ENCODE data around the gene MGAT4A.
"Not testable (repeated sequence)": the region's sequence is repeated elsewhere in the genome, so short reads cannot be mapped to it uniquely, and the experiment has no call there.

MGAT4A gene

DNA sequence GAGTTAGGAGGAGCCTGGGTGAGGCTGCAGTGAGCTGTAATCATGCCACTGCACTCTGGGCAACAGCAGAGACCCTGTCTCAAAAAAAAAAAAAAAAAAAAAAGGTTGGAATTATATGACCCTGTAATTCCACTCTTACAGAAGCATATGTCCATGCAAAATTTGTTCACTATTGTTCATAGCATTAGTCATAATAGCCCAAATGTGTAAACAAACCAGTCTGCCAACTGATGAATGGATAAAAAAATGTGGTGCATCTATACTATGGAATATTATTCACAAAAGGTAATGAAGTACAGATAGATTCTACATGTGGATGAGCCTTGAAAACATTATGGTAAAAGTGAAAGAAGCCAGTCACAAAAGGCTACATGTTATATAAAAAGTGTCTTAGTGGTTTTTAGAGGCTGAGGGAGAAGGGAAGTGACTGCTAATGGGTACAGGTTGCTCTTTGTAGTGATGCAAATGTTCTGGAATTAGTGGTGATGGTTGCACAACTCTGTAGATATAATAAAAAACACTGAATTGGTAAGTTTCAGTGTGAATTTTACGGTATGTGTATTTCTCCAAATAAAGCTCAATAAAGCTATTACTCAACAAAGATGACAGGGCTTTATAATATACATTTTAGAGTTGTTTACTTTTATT, 132.0 kb downstream of the MGAT4A start:
- no peak for DNase-seq

DNA sequence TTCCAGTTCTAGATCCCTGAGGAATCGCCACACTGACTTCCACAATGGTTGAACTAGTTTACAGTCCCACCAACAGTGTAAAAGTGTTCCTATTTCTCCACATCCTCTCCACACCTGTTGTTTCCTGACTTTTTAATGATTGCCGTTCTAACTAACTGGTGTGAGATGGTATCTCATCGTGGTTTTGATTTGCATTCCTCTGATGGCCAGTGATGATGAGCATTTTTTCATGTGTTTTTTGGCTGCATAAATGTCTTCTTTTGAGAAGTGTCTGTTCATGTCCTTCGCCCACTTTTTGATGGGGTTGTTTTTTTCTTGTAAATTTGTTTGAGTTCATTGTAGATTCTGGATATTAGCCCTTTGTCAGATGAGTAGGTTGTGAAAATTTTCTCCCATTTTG, 136.3 kb downstream of the MGAT4A start:
- not testable (repeated sequence) for DNase-seq

DNA sequence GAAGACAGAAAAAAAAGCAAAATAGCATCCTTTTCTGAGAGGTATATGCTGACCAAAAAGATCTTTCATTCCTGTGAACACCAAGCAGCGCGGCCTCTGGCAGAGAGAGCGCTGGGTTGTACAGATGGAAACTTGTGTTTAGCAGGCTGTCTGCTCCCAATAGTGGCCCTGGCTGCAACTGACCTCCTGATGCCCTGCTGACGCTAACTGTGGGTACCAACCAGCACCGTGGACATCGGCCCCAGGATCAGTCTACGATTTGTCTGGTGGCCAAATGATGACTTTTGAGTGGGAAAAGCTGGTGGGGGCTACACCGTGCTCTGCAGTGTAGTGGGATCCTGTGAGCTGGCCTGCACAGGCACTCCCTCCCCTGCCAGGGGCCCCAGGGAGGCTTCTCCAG, 138.4 kb downstream of the MGAT4A start:
- no peak for DNase-seq

DNA sequence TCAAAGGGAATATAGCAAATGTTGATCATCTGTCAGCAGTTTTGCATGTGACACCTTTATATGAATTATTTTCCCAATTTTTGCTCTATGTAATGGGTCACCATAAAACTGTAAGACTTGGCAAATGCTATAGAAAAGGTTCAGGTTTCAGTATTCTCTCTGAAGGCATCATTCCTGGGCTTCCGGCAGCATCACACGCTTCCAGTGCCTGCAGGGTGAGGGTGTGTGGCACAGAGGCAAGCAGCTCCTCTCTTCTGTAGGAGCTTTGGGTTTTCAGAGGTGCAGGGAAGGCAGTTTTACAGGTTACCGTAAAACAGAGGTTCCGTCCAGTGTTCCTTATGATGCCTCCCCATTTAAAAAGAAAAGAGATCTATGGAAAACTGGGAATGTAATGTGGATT, 141.4 kb downstream of the MGAT4A start:
- DNase-seq, result no peak

DNA sequence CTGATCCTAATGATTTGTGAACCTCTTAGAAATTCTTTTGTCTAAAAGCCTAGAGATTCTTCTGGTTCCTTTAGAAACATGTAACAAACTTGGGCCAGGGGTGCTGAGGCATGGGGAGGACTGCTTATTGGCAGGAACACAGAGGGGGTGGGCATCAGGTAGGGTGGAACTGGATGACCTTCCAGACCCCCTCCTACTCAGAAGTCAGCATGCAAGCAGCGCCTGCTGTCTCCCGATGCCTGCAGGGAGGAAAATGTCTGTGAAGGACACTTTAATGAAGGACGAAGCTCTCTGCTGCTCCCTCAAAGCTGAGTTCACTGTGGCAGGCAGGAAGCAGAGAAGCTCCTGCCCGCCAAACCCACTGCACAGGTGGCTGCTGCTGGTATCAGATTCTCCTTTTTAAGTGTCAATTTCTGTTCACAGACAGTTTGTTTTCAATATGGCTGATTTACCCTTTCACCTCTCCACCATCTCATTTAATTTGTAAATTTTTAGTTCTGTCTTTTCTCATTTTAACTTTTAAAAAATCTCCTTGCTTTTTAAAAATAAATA, 142.0 kb downstream of the MGAT4A start:
- DNase-seq, result no peak

DNA sequence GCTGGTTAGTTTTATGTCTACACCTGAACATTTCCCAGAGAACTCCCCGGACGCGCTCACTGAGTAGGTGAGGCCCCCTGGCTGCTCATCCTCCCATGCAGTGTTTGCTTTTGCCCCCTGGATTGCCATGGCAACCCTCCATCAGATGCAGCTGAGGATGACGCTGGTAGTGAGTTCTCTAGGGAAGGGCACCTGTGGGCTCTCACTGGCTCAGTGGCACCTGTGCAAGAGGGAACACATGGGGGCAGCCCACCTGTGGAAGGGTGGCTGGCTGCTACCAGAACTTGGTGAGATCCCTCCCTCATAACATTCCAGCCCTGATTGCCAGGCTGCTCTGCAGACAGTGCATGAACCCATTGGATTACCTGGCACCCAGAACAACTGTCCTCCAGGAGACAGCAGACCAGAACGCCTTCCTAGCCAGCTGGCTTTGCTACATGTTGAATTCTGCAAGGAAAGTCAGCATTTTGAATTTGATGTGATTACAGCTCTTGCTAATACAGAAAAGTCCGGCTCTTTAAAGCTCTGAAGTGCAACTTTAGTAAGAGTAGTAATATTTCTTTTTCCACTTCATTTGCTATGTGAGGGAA, 144.3 kb downstream of the MGAT4A start:
- DNase-seq, result no peak

DNA sequence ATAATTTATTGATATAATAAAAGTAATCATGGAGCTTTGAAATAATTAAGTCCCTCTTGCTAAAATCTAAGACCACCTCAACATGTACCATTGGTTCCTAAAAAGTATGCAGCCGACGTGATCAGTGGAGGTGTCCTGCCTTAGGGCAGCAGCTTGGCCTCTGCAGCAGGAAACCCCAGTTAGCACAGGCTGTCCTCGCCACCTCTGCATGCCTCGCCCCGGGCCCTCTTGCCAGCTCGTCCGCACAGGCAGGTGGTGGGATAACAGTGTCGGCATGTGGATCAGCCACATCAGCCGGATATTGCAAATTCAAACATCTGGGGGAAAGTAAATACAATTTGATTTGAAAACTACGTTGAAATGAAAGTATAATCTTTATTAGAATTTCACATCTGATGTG, 145.5 kb downstream of the MGAT4A start:
- DNase-seq, result no peak

DNA sequence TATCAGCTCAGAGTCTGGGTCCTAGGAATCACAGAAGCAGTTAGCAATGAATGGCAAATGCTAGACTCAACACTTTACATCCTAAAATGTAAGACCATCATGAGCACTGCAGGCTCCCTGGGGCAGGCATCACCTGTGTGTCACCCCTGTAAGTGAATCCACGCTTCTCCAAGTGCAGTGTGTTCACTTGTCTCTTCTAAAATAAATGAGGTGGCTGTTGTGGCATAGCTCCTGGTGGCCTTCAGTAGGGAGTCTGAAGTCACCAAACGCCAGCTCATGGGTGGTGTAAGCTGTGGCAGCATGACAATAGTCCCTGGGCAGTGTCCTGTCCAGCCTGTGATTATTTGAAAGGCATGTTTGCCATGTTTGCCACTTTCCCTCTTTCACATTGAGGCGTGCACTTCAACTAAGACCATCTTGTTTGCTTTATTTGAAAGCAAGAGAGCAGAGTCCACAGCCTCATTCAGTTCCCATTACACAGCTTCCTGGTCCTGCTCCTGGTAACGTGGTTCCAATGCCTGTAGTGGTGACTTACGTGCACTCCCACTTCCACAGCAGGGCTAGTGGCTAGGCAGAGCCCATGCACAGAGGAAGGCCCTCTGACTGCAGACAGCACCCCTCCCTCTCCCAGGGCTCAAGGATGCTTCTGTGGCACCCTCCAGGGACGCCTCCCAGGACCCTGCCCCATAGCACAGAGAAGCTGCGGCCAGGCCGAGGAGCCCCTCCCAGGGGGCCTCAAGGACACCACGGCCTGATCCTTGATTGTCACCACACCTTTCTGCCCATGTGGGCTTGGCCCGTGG, 146.9 kb downstream of the MGAT4A start:
- no peak for DNase-seq

DNA sequence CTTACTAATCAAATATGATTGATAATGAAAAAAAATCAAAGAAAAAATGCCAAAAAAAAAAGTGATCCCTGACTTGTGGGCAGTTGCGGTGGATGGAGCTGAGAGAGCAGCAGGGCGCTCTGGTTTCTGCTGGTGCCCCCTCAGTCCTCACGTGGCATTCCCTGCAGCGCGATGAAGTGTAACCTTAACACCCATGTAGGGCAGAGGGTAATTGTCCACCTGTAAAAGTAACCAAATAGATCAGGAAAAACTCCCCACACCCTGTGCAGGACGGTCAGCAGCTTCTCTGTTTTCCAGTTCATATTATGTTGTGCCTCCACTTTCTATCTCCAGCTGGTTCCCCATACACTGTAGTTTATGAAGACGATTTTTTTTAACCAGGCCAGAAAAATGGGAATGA, 147.7 kb downstream of the MGAT4A start:
- no peak for DNase-seq

DNA sequence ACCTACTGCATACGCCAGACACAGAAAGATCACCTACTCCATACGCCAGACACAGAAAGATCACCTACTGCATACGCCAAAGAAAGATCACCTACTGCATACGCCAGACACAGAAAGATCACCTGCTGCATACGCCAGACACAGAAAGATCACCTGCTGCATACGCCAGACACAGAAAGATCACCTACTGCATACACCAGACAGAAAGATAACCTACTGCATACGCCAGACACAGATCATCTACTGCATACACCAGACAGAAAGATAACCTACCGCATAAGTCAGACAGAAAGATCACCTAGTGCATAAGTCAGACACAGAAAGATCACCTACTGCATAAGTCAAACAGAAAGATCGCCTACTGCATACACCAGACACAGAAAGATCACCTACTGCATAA, 148.4 kb downstream of the MGAT4A start:
- DNase-seq, result no peak

DNA sequence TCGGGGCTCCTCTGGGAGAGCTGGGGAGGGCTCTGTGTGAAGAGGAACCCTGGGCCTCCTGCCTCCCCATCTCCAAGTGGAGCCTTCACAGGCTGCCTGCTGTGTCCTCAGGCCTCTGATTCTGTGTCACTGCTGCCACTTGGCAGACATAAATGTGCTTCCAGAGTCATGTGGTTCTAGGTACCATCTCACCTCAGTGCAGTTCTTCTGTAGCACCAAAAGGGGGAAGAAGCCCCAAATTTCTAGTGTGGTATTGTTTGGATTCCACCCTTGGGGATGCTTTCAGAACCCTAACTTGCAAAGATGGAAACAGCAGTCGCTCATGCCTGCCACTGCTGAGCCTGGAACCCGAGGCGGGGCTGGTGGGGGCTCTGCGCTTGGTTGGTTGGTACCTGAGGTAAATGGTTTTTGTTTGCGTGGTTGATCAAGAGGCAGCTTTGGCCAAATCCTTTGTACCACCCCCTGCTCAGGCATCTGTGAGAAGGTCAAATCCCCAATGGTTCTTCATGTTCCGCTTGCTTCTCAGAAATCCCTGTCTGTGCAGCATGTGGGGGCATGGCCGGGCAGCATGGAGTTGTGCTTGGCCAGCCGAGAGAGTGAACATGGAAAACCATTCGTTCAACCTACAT, 150.2 kb downstream of the MGAT4A start:
- no peak for DNase-seq

DNA sequence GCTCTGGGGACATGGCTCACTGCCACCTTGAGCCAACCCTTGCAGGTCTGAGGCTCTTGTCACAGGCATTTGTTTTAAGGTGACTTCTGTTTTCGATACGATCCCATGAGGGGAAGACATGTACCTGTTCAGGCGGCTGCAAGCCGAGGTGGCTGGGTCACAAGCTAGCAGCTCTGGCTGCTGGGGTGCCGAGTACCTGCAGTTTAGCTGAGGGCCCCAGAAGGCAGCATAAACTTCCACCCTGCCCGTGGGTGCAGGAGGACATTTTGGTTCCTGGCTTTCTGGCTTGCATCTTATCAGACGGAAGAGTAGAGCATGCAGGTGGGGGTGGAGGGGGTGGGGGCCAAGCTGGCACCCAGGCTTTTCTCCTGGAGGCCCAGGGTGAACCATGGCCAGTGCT, 151.0 kb downstream of the MGAT4A start:
- DNase-seq, result no peak

DNA sequence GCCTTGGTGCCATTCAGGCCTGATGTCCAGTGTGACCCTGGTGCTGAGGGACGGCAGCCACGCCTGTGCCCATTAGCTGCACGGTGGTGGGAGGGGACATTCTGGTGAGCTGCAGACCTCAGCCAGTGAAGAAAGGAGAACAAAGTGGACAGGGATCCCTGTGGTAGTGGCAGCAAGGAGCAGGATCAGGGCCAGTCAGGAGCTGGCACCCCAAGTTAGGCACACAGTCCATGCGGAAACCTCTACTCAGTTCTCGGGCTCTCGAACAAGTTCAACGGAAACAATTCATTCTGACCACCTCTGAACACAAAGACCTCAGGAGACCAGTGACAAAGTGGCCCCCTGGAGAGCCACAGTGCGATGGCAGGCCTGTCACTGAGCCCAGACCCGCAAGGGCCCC, 152.7 kb downstream of the MGAT4A start:
- DNase-seq, result no peak

DNA sequence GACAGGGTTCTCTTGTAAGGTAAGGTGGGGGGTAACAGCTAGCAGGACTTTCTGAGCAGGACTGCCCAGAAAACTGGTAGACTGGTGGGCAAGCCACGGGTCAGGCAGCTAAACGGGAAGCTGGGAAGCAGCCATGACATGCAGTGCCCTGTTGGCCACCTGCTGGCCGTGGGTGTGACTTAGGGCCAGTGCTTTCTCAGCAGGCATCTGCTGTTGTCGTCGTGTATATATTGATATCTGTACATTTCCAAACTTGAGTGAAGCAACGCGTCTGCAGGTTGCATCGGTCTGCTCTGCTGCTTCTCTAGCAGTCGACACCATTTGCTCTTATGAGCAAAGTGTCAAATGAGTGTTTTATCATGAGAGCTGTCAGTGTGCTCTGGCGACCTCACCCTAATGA, 153.6 kb downstream of the MGAT4A start:
- DNase-seq, result no peak

DNA sequence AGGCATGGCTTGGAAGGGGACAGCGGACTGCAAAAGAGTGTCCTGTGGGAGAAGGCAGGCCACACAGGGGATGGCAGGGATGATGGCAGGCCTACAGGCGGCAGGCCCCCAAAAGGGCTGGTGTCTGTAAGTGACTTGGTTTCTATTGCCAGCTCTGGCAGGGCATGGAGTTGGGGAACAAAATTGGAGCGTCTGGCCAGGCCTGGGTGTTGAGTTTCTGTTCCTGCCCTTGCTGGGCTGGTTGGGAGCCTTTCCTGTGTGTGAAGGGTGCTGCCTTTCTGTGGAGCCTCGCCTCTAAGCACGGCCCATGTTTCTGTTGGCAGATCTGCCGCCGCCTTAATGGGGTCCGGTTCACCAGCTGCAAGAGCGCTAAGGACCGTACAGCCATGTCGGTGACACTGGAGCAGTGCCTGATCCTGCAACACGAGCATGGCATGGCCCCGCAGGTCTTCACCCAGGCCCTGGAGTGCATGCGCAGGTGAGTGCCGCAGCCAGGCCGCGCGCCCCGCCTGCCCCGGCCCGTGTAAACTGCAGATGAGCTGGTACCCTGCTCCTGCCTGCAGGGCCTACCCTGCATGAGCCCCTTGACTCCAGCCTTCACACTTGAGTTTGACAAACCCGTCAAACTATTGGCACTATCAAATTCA, 154.1 kb downstream of the MGAT4A start:
- no peak for DNase-seq

DNA sequence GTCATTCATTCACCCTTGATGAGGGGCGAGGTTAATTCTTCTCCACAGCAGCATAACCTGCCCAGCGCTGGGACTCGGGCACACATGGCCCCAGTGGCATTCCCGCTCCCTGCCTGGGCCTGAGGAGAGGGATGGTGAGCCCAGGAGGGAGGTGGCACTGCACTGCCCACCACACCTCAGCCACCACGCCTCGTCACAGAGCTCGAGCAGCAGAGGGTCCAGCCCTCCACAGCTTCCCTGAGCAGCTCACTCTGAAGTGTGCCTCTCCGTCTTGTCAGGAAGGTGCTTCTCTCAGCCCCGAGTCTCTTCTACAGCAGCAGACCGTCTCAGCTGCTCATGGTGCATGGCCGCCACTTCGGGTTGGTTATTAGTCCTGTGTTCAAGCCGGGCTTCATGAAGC, 157.5 kb downstream of the MGAT4A start:
- no peak for DNase-seq

DNA sequence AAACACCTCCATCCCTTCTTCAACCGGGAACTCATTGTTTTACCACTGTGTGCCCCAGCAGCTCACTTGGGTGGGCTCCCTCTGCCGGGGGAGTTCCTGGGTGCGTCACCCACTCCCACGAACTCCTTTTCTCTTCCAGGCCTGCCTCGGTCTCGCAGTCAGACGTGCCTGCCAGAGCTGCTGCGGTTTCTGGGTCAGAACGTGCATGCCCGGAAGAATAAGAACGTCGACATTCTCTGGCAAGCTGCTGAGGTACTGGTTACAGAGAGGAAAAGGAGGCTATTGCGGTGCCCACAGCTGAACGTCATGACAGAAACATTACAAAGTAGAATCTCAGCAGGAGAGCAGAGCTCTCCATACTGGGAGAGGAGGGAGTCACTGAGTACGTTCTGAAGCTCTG, 158.3 kb downstream of the MGAT4A start:
- no peak for DNase-seq

DNA sequence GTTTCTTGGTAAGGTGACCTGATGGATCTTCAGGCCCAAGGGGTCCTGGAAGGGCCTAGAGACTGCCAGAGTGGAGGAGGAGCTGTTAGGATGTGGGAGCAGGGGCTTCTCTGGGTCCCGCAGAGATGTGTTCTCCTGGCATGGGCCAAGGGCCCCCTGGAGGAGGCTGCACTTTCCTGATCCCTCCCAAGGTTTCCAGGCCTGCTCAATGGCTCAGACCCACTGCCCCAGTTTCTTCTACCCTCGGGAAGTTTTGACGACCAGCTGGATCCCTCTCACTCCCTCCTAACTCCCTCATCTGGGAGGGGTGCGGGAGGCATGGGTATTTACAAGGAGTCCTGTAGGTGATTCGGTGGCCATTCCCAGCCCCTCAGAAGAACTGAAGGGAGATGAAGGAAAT, 158.7 kb downstream of the MGAT4A start:
- DNase-seq, result no peak

DNA sequence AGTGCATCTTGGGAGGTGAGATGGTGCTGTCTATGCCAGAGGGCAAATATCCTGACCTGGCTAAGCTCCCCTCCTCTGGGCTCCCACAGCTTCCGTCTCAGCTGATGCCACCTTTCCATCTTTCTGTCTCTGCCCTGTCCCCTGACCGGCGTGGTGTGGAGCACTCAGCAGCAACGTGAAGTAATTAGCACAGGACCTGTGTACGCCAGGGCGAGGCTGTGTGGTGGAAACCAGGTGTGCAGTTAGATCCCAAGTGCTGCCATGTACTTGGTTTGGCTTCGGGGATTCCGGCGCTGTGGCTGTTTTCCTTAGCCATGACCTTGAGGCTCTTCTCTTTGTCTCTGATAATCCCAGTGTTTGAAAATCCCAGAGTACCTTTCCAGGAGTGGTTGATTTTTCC, 159.1 kb downstream of the MGAT4A start:
- no peak for DNase-seq

DNA sequence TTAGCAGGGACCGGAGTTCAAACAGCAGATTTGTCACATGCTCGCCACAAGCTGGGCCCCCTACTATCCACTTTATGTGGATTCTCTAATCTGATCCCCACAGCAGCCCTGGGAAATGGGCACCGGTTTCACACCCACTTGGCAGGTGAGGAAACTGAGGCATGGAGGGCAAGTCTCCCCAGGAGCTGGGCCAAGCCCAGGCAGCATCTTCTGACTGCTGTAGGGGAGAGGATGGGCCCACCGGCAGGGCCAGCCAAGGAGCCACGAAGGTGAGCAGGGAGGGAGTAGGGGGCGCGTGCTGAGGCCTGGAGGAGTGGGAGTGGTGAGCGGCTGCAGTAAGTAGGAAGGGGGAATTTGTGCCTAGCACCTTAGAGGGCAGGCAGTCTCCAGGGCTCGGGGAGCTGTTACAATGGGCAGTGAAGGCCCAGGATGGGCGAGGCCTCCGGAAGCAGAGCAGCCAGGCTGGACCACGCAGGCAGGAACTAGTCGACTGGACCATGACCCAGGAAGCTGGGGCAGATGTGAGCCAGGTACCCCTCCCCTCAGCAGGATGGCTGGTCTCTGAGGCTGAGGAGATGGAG, 159.7 kb downstream of the MGAT4A start:
- DNase-seq, result no peak

DNA sequence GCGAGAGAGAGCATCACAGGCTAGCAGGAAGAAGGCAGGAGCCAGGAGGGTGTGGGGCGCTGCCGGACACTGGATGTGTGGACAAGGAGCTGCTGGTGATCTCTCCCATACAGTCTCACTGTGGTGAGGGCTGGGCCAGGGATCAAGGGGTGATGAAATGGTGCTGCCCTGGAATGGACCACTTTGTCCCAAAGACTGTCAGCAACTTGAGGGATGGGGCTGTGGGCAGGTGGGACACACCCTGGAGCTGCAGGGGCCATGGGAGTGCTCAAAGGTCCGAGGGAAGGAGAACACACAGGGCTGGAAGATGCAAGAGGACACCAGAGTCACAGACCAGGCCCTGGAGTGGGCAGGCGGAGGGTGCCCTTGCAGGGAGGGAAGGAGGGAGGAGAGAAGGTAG, 160.6 kb downstream of the MGAT4A start:
- DNase-seq, result no peak

DNA sequence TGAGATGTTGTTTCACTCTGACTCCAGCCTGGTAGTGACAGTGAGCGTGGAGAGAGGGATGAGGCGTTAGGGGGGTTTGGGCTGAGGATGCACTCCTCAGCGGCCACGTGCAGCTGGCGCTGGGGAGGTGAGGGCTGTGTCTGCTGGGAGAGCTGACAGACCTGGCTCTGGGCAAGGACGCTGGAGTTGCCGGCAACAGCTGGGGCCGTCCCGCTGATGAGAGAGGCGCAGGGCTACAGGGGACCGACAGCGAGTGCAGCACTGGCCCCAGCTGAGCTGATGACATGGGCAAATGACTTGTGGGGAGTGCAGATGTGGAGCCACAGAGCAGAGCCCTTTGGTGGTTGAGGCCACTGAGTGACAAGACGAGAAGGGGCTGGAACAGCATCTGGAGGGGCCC, 161.0 kb downstream of the MGAT4A start:
- no peak for DNase-seq
